DND-41 (cell line): Measurements from ENCODE around the gene PRKAB1.

Source experiments
- EZH2 ChIP-seq: IDR thresholded peaks from 3 replicates; pipeline ENCODE4 v1.6.1; 2012; ENCODE audit warnings: borderline replicate concordance, low read depth, mild to moderate bottlenecking, moderate library complexity, low read length, inconsistent platforms; ENCODE audit not compliant: severe bottlenecking
- TF ChIP-seq, protein P1 (sequence below): IDR thresholded peaks from 2 replicates; pipeline ENCODE4 v1.5.1; 2012; ENCODE audit warnings: borderline replicate concordance, low read length, moderate library complexity, mild to moderate bottlenecking; ENCODE audit not compliant: poor library complexity, severe bottlenecking; ENCODE audit errors: extremely low read depth

GRCh38 chr12:119631930-119632678 is 35.8 kb upstream of the PRKAB1 start:
- TF ChIP-seq, protein P1, sequence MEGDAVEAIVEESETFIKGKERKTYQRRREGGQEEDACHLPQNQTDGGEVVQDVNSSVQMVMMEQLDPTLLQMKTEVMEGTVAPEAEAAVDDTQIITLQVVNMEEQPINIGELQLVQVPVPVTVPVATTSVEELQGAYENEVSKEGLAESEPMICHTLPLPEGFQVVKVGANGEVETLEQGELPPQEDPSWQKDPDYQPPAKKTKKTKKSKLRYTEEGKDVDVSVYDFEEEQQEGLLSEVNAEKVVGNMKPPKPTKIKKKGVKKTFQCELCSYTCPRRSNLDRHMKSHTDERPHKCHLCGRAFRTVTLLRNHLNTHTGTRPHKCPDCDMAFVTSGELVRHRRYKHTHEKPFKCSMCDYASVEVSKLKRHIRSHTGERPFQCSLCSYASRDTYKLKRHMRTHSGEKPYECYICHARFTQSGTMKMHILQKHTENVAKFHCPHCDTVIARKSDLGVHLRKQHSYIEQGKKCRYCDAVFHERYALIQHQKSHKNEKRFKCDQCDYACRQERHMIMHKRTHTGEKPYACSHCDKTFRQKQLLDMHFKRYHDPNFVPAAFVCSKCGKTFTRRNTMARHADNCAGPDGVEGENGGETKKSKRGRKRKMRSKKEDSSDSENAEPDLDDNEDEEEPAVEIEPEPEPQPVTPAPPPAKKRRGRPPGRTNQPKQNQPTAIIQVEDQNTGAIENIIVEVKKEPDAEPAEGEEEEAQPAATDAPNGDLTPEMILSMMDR: no peak
- no peak for TF ChIP-seq EZH2
